Activated T-helper 1 cell treated with Interleukin-2 at 50 U/mL for 16 hours (primary cell): Measurements from ENCODE around the gene PHACTR3.

ENCODE experiments used
- DNase-seq: peaks from one replicate; pipeline ENCODE4 v3.0.0-alpha.2; 2020; ENCODE audit warnings: low read depth

The PHACTR3 gene

GRCh38 chr20:59672576-59672975 lies 68.2 kb downstream of the PHACTR3 start:
- DNase-seq, result no peak

GRCh38 chr20:59673288-59673997 lies 69.1 kb downstream of the PHACTR3 start:
- no peak for DNase-seq

GRCh38 chr20:59673998-59674445 lies 69.7 kb downstream of the PHACTR3 start:
- no peak for DNase-seq

- no peak for DNase-seq
Measured at GRCh38 chr20:59676126-59676850, 71.9 kb downstream of the PHACTR3 start.

- no peak for DNase-seq
Measured at GRCh38 chr20:59676851-59677182, 72.5 kb downstream of the PHACTR3 start.

GRCh38 chr20:59677586-59677985 lies 73.2 kb downstream of the PHACTR3 start:
- DNase-seq, result no peak

- no peak for DNase-seq
Measured at GRCh38 chr20:59678288-59678687, 73.9 kb downstream of the PHACTR3 start.

- no peak for DNase-seq
Measured at GRCh38 chr20:59678951-59679350, 74.6 kb downstream of the PHACTR3 start.

GRCh38 chr20:59680148-59680650 lies 75.9 kb downstream of the PHACTR3 start:
- no peak for DNase-seq

GRCh38 chr20:59680852-59681251 lies 76.5 kb downstream of the PHACTR3 start:
- no peak for DNase-seq

GRCh38 chr20:59682603-59683002 lies 78.3 kb downstream of the PHACTR3 start:
- DNase-seq, result no peak

- no peak for DNase-seq
Measured at GRCh38 chr20:59683181-59683580, 78.8 kb downstream of the PHACTR3 start.

GRCh38 chr20:59684685-59685242 lies 80.4 kb downstream of the PHACTR3 start:
- DNase-seq, result no peak

- no peak for DNase-seq
Measured at GRCh38 chr20:59686404-59687346, 82.3 kb downstream of the PHACTR3 start.

- no peak for DNase-seq
Measured at GRCh38 chr20:59688356-59688755, 84.0 kb downstream of the PHACTR3 start.

- no peak for DNase-seq
Measured at GRCh38 chr20:59688999-59689398, 84.7 kb downstream of the PHACTR3 start.

- DNase-seq, result no peak
Measured at GRCh38 chr20:59690101-59690500, 85.8 kb downstream of the PHACTR3 start.

- no peak for DNase-seq
Measured at GRCh38 chr20:59690976-59691375, 86.6 kb downstream of the PHACTR3 start.

GRCh38 chr20:59692139-59692538 lies 87.8 kb downstream of the PHACTR3 start:
- DNase-seq, result no peak

GRCh38 chr20:59693587-59693986 lies 89.2 kb downstream of the PHACTR3 start:
- no peak for DNase-seq

GRCh38 chr20:59696476-59696875 lies 92.1 kb downstream of the PHACTR3 start:
- no peak for DNase-seq

- no peak for DNase-seq
Measured at GRCh38 chr20:59697068-59697467, 92.7 kb downstream of the PHACTR3 start.
